Ramos (cell line): ENCODE measurements around the gene ZNF736.

Experiments used
- in situ Hi-C: fragments of 300-500 bp; cut with MboI; formaldehyde crosslinking; loops from one replicate; pipeline ENCODE4 v1.14.3; 2022; ENCODE audit warnings: low sequenced_read_pairs; ENCODE audit not compliant: unreplicated experiment

ZNF736 gene

DNA sequence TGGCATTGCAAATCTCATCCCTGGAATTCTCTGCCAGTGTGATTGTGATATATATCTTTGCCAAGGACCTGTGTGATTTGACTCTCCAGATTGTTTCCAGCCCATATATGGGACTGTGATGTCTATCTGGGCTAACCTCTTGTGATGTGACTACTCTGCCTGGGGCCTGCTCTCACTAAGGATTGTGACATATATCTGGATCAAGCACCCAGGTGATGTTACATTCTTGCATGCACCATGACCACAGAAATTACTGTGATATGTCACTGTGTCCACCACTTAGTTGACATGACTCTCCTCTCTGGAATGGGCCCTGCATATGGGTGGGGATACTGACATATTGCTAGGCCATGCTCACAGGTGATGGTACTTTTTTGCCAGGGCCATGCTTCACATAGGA lies 86.6 kb downstream of the ZNF736 start:
- in situ Hi-C loops: no loop called here
